ENCODE measurements around the gene WDFY3.
A peak's percentile ranks its signal among the peaks of the same experiment; 100 is the strongest.

Gene WDFY3

GRCh38 chr4:84644087-84644486 is 322.4 kb downstream of the WDFY3 start:
- H3K4me3 ChIP-seq (IDR thresholded peaks at IDR 0.05; ENCODE audit: insufficient read depth, low read depth, low read length) = no peak overlapping the region
- no peaks in the 10 kb centered on the region for H3K79me2 ChIP-seq (ENCODE audit: insufficient read depth, low read depth)
- H3K27ac ChIP-seq = no peak overlapping the region
- peaks cover 32% of the 10 kb centered on the region for H3K4me1 ChIP-seq (ENCODE audit: low read depth, poor library complexity, severe bottlenecking)
- no peak overlapping the region for H3K4me2 ChIP-seq
- H3K27me3 ChIP-seq (ENCODE audit: insufficient read depth, low read depth) = no peaks in the 10 kb centered on the region
- no peak overlapping the region for H3K9ac ChIP-seq
- H4K20me1 ChIP-seq (ENCODE audit: insufficient read depth) = no peaks in the 10 kb centered on the region
- H2AFZ ChIP-seq (ENCODE audit: low read depth) = no peak overlapping the region
- TF ChIP-seq CTCF (conservative IDR thresholded peaks at IDR 0.05; ENCODE audit: low read depth, low read length) = no peak
- no peaks in the 10 kb centered on the region for H3K36me3 ChIP-seq (ENCODE audit: insufficient read depth)

GRCh38 chr4:84639145-84639544 is 327.3 kb downstream of the WDFY3 start:
- Histone ChIP-seq H3K27me3 (ENCODE audit: insufficient read depth, low read depth) (no peaks in the 10 kb centered on the region), H3K4me2 (peak overlapping the region; percentile 18; the same call in 1 of the 2 replicates), H4K20me1 (ENCODE audit: insufficient read depth) (no peaks in the 10 kb centered on the region), H3K9ac (no peak overlapping the region), H3K4me3 (IDR thresholded peaks at IDR 0.05; ENCODE audit: insufficient read depth, low read depth, low read length) (no peak overlapping the region), H3K27ac (no peak overlapping the region), H2AFZ (ENCODE audit: low read depth) (no peak overlapping the region), H3K36me3 (ENCODE audit: insufficient read depth) (no peaks in the 10 kb centered on the region), H3K4me1 (ENCODE audit: low read depth, poor library complexity, severe bottlenecking) (peaks cover 12% of the 10 kb centered on the region), H3K79me2 (ENCODE audit: insufficient read depth, low read depth) (no peaks in the 10 kb centered on the region)
- no peak for TF ChIP-seq CTCF (conservative IDR thresholded peaks at IDR 0.05; ENCODE audit: low read depth, low read length)

GRCh38 chr4:84638092-84638491 is 328.4 kb downstream of the WDFY3 start:
- Histone ChIP-seq H3K4me2 (no peak overlapping the region), H3K4me3 (IDR thresholded peaks at IDR 0.05; ENCODE audit: insufficient read depth, low read depth, low read length) (no peak overlapping the region), H3K36me3 (ENCODE audit: insufficient read depth) (no peaks in the 10 kb centered on the region), H4K20me1 (ENCODE audit: insufficient read depth) (no peaks in the 10 kb centered on the region), H3K27me3 (ENCODE audit: insufficient read depth, low read depth) (no peaks in the 10 kb centered on the region), H2AFZ (ENCODE audit: low read depth) (no peak overlapping the region), H3K27ac (no peak overlapping the region), H3K79me2 (ENCODE audit: insufficient read depth, low read depth) (no peaks in the 10 kb centered on the region), H3K9ac (no peak overlapping the region), H3K4me1 (ENCODE audit: low read depth, poor library complexity, severe bottlenecking) (peaks cover 12% of the 10 kb centered on the region)
- no peak for TF ChIP-seq CTCF (conservative IDR thresholded peaks at IDR 0.05; ENCODE audit: low read depth, low read length)

- Histone ChIP-seq H3K4me2 (no peak overlapping the region), H3K27me3 (ENCODE audit: insufficient read depth, low read depth) (no peaks in the 10 kb centered on the region), H3K4me1 (ENCODE audit: low read depth, poor library complexity, severe bottlenecking) (peaks cover 12% of the 10 kb centered on the region), H3K4me3 (IDR thresholded peaks at IDR 0.05; ENCODE audit: insufficient read depth, low read depth, low read length) (no peak overlapping the region), H3K27ac (no peak overlapping the region), H3K79me2 (ENCODE audit: insufficient read depth, low read depth) (no peaks in the 10 kb centered on the region), H3K9ac (no peak overlapping the region), H4K20me1 (ENCODE audit: insufficient read depth) (no peaks in the 10 kb centered on the region), H3K36me3 (ENCODE audit: insufficient read depth) (no peaks in the 10 kb centered on the region), H2AFZ (ENCODE audit: low read depth) (no peak overlapping the region)
- TF ChIP-seq CTCF (conservative IDR thresholded peaks at IDR 0.05; ENCODE audit: low read depth, low read length) = no peak
Measured at GRCh38 chr4:84634961-84635360, 331.5 kb downstream of the WDFY3 start.

Measured in KMS-11 (cell line).